ENCODE results near the gene SH3GL1.

SH3GL1 gene

GRCh38 chr19:4445963-4446703 lies 45.8 kb upstream of the SH3GL1 start:
- peaks cover 94% of the 10 kb centered on the region for H3K36me3 ChIP-seq (ENCODE audit: insufficient read depth, low read length)
- TF ChIP-seq EZH2 (IDR thresholded peaks at IDR 0.05; ENCODE audit: borderline replicate concordance, low read depth, low read length, severe bottlenecking), result no peak

GRCh38 chr19:4444765-4445741 lies 44.7 kb upstream of the SH3GL1 start:
- no peaks in the 10 kb centered on the region for H3K9me3 ChIP-seq (ENCODE audit: insufficient read depth, low read length, severe bottlenecking)
- H3K27me3 ChIP-seq (ENCODE audit: insufficient read depth, low read length, poor library complexity), result no peaks in the 10 kb centered on the region
- H3K4me1 ChIP-seq (ENCODE audit: insufficient read depth, low read length), result no peaks in the 10 kb centered on the region
- no peak overlapping the region for H3K9ac ChIP-seq (ENCODE audit: low read depth, low read length)
- H3K4me3 ChIP-seq (ENCODE audit: low read depth in 1 of 2, low read length in 2 of 2), result no peak overlapping the region
- peaks cover 79% of the 10 kb centered on the region for H4K20me1 ChIP-seq (ENCODE audit: insufficient read depth, low read length)
- H2AFZ ChIP-seq (ENCODE audit: low read depth, low read length), result no peak overlapping the region
- no peak overlapping the region for H3K4me2 ChIP-seq (ENCODE audit: insufficient read depth, low read length)
- DNase-seq (no peak), ATAC-seq (ENCODE audit: insufficient read depth, low read depth) (peak; percentile 4; the same call in 1 of the 3 replicates)
- no peak overlapping the region for H3K27ac ChIP-seq (ENCODE audit: low read length)
- peaks cover 93% of the 10 kb centered on the region for H3K36me3 ChIP-seq (ENCODE audit: insufficient read depth, low read length)
- peaks cover 5% of the 10 kb centered on the region; the same call in 1 of the 2 replicates for H3K79me2 ChIP-seq (ENCODE audit: insufficient read depth, low read length)
- TF ChIP-seq EZH2 (IDR thresholded peaks at IDR 0.05; ENCODE audit: borderline replicate concordance, low read depth, low read length, severe bottlenecking) (no peak), CTCF (IDR thresholded peaks at IDR 0.05; ENCODE audit: borderline replicate concordance, extremely low read depth, low read length, poor library complexity, severe bottlenecking) (no peak)

More at GRCh38 chr19:4445963-4446703, 45.8 kb upstream of the SH3GL1 start:
- H3K27ac ChIP-seq (ENCODE audit: low read length), result no peak overlapping the region
- H3K27me3 ChIP-seq (ENCODE audit: insufficient read depth, low read length, poor library complexity), result no peaks in the 10 kb centered on the region
- H3K79me2 ChIP-seq (ENCODE audit: insufficient read depth, low read length), result no peaks in the 10 kb centered on the region; the same call in 1 of the 2 replicates
- H3K4me2 ChIP-seq (ENCODE audit: insufficient read depth, low read length), result no peak overlapping the region
- H3K4me3 ChIP-seq (ENCODE audit: low read depth in 1 of 2, low read length in 2 of 2), result no peak overlapping the region
- ATAC-seq (ENCODE audit: insufficient read depth, low read depth), result no peak; the same call in 2 of the 3 replicates
- DNase-seq, result no peak
- H2AFZ ChIP-seq (ENCODE audit: low read depth, low read length), result no peak overlapping the region
- no peaks in the 10 kb centered on the region for H3K9me3 ChIP-seq (ENCODE audit: insufficient read depth, low read length, severe bottlenecking)
- H4K20me1 ChIP-seq (ENCODE audit: insufficient read depth, low read length), result peaks cover 72% of the 10 kb centered on the region
- no peak overlapping the region for H3K9ac ChIP-seq (ENCODE audit: low read depth, low read length)
- H3K4me1 ChIP-seq (ENCODE audit: insufficient read depth, low read length), result no peaks in the 10 kb centered on the region

- H3K4me2 ChIP-seq (ENCODE audit: insufficient read depth, low read length), result no peak overlapping the region
- peaks cover 84% of the 10 kb centered on the region for H4K20me1 ChIP-seq (ENCODE audit: insufficient read depth, low read length)
- H3K9me3 ChIP-seq (ENCODE audit: insufficient read depth, low read length, severe bottlenecking), result no peaks in the 10 kb centered on the region
- H3K27me3 ChIP-seq (ENCODE audit: insufficient read depth, low read length, poor library complexity), result no peaks in the 10 kb centered on the region
- no peak overlapping the region for H2AFZ ChIP-seq (ENCODE audit: low read depth, low read length)
- no peak overlapping the region for H3K9ac ChIP-seq (ENCODE audit: low read depth, low read length)
- H3K27ac ChIP-seq (ENCODE audit: low read length), result no peak overlapping the region
- H3K36me3 ChIP-seq (ENCODE audit: insufficient read depth, low read length), result peaks cover 95% of the 10 kb centered on the region
- H3K4me3 ChIP-seq (ENCODE audit: low read depth in 1 of 2, low read length in 2 of 2), result no peak overlapping the region
- H3K4me1 ChIP-seq (ENCODE audit: insufficient read depth, low read length), result no peaks in the 10 kb centered on the region
- H3K79me2 ChIP-seq (ENCODE audit: insufficient read depth, low read length), result peaks cover 14% of the 10 kb centered on the region
- TF ChIP-seq CTCF (IDR thresholded peaks at IDR 0.05; ENCODE audit: borderline replicate concordance, extremely low read depth, low read length, poor library complexity, severe bottlenecking), result no peak
- TF ChIP-seq EZH2 (IDR thresholded peaks at IDR 0.05; ENCODE audit: borderline replicate concordance, low read depth, low read length, severe bottlenecking), result no peak
- ATAC-seq (ENCODE audit: insufficient read depth, low read depth) (peak; percentile 12; the same call in 1 of the 3 replicates), DNase-seq (no peak)
These were observed 43.8 kb upstream of the SH3GL1 start for GRCh38 chr19:4443966-4444764.

Measured in DND-41 (cell line).